IPS-15b (cell line): ENCODE measurements around the gene CAMK2B.

Experiments
- H3K27me3 ChIP-seq: one replicate; pipeline ENCODE4 v1.6.1; 2013; ENCODE audit warnings: low read length; ENCODE audit not compliant: control insufficient read depth, insufficient read depth
- H3K36me3 ChIP-seq: one replicate; pipeline ENCODE4 v1.6.1; 2013; ENCODE audit warnings: low read length; ENCODE audit not compliant: control insufficient read depth, insufficient read depth
- H3K4me1 ChIP-seq: one replicate; pipeline ENCODE4 v1.6.1; 2013; ENCODE audit warnings: mild to moderate bottlenecking, low read length; ENCODE audit not compliant: control insufficient read depth, insufficient read depth
- H3K4me3 ChIP-seq: one replicate; pipeline ENCODE4 v1.5.1; 2013; ENCODE audit warnings: low read depth, low read length
- H3K9ac ChIP-seq: one replicate; pipeline ENCODE4 v1.6.1; 2013; ENCODE audit warnings: low read depth, mild to moderate bottlenecking, low read length
- H3K9me3 ChIP-seq: one replicate; pipeline ENCODE4 v1.6.1; 2013; ENCODE audit warnings: mild to moderate bottlenecking, low read length; ENCODE audit not compliant: control insufficient read depth, insufficient read depth

Gene CAMK2B

DNA sequence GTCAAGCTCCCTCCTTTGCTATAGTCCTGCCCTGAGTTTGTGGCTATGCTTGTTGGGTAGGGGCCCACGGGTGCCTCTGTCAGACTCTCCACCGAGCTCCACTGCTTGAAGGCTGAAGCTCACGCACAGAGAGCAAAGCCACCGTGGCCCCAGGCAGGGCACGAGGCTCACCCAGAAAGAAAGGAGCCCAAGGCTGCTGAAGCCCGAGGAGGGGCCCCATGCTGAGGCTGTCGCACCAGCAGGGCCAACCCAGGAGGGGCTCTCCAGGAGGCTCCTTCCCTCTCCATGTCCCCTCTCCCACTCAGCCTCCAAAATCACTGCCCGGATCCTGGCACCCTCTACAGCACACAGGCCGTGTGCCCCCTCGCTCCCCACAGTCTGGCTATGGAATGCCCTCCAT is 74.1 kb downstream of the CAMK2B start:
- Histone ChIP-seq H3K27me3 (no peaks in the 10 kb centered on the region), H3K9ac (no peak overlapping the region), H3K36me3 (no peaks in the 10 kb centered on the region), H3K4me1 (no peaks in the 10 kb centered on the region), H3K4me3 (no peak overlapping the region), H3K9me3 (no peaks in the 10 kb centered on the region)

GRCh38 chr7:44249639-44250234 is 75.7 kb downstream of the CAMK2B start:
- no peak overlapping the region for H3K4me3 ChIP-seq
- H3K9ac ChIP-seq: no peak overlapping the region
- H3K27me3 ChIP-seq: no peaks in the 10 kb centered on the region
- H3K36me3 ChIP-seq: no peaks in the 10 kb centered on the region
- no peaks in the 10 kb centered on the region for H3K9me3 ChIP-seq
- no peaks in the 10 kb centered on the region for H3K4me1 ChIP-seq

GRCh38 chr7:44247868-44248651 is 77.3 kb downstream of the CAMK2B start:
- Histone ChIP-seq H3K4me3 (no peak overlapping the region), H3K4me1 (no peaks in the 10 kb centered on the region), H3K36me3 (no peaks in the 10 kb centered on the region), H3K27me3 (no peaks in the 10 kb centered on the region), H3K9me3 (no peaks in the 10 kb centered on the region), H3K9ac (no peak overlapping the region)

- no peaks in the 10 kb centered on the region for H3K36me3 ChIP-seq
- H3K27me3 ChIP-seq: no peaks in the 10 kb centered on the region
- H3K9ac ChIP-seq: no peak overlapping the region
- no peak overlapping the region for H3K4me3 ChIP-seq
- no peaks in the 10 kb centered on the region for H3K4me1 ChIP-seq
- H3K9me3 ChIP-seq: no peaks in the 10 kb centered on the region
Measured at GRCh38 chr7:44246396-44247113, 78.8 kb downstream of the CAMK2B start.

- Histone ChIP-seq H3K27me3 (no peaks in the 10 kb centered on the region), H3K4me1 (no peaks in the 10 kb centered on the region), H3K4me3 (no peak overlapping the region), H3K9me3 (no peaks in the 10 kb centered on the region), H3K9ac (no peak overlapping the region), H3K36me3 (no peaks in the 10 kb centered on the region)
Measured at GRCh38 chr7:44244282-44244681, 81.1 kb downstream of the CAMK2B start.

- Histone ChIP-seq H3K36me3 (no peaks in the 10 kb centered on the region), H3K4me3 (no peak overlapping the region), H3K9me3 (no peaks in the 10 kb centered on the region), H3K4me1 (no peaks in the 10 kb centered on the region), H3K27me3 (no peaks in the 10 kb centered on the region), H3K9ac (no peak overlapping the region)
Measured at GRCh38 chr7:44242091-44242490, 83.3 kb downstream of the CAMK2B start.

DNA sequence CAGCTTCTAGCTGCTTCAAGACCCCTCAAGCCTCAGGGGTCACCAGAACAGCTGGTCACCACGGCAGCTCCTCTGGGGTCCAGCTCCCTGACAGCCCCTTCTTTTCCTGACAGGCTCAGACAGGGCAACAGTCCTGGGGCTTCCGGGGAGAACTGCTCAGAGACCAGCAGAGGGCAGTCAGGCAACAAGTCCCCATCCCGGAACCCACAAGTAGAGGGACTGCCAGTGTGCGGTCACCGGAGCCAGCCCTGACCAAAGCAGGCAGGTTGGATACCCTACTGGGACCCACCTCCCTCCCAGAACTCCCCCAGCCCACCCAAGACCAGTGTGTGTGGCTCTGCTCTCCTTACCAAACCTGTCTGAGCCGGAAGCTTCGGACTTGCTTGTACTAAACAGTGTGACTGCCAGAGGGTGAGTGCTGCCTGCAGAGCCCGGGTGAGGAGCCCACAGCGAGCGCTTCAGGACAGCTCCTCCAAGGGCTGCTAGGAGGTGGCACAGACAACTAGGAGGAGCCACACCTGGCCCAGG is 84.3 kb downstream of the CAMK2B start:
- no peaks in the 10 kb centered on the region for H3K36me3 ChIP-seq
- no peaks in the 10 kb centered on the region for H3K9me3 ChIP-seq
- no peak overlapping the region for H3K9ac ChIP-seq
- H3K27me3 ChIP-seq: no peaks in the 10 kb centered on the region
- H3K4me1 ChIP-seq: no peaks in the 10 kb centered on the region
- H3K4me3 ChIP-seq: no peak overlapping the region

- H3K9me3 ChIP-seq: no peaks in the 10 kb centered on the region
- H3K9ac ChIP-seq: no peak overlapping the region
- H3K4me1 ChIP-seq: no peaks in the 10 kb centered on the region
- H3K36me3 ChIP-seq: no peaks in the 10 kb centered on the region
- H3K27me3 ChIP-seq: no peaks in the 10 kb centered on the region
- no peak overlapping the region for H3K4me3 ChIP-seq
Measured at GRCh38 chr7:44240376-44240775, 85.0 kb downstream of the CAMK2B start.

GRCh38 chr7:44239361-44239760 is 86.0 kb downstream of the CAMK2B start:
- Histone ChIP-seq H3K9ac (no peak overlapping the region), H3K4me1 (no peaks in the 10 kb centered on the region), H3K9me3 (no peaks in the 10 kb centered on the region), H3K36me3 (no peaks in the 10 kb centered on the region), H3K4me3 (no peak overlapping the region), H3K27me3 (no peaks in the 10 kb centered on the region)

GRCh38 chr7:44238116-44238695 is 87.2 kb downstream of the CAMK2B start:
- no peak overlapping the region for H3K9ac ChIP-seq
- no peaks in the 10 kb centered on the region for H3K9me3 ChIP-seq
- H3K4me1 ChIP-seq: no peaks in the 10 kb centered on the region
- H3K36me3 ChIP-seq: no peaks in the 10 kb centered on the region
- H3K27me3 ChIP-seq: no peaks in the 10 kb centered on the region
- no peak overlapping the region for H3K4me3 ChIP-seq

DNA sequence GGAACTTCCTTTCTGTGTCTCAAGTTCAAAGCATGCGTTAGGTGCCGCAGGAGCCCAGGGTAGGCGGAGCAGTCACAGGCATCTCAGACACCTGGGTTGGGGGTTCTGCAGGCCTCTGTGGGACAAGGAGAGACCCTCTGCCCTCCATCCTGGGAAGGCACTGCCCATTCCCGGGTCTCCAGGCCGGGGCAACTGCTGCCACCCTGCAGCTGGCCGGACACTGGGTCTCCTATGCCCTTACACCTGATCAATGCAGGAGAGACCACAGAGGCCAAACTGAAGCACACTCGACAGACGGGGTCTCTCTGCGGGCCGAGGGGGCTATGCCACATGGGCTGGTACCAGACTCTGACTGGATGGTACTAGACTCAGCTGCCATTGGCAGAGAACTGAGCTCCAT is 87.7 kb downstream of the CAMK2B start:
- Histone ChIP-seq H3K36me3 (no peaks in the 10 kb centered on the region), H3K4me1 (no peaks in the 10 kb centered on the region), H3K9me3 (no peaks in the 10 kb centered on the region), H3K9ac (no peak overlapping the region), H3K4me3 (no peak overlapping the region), H3K27me3 (no peaks in the 10 kb centered on the region)
